Activated CD4-positive, alpha-beta T cell treated with anti-CD3 and anti-CD28 coated beads for 24 hours (primary cell): Measurements from ENCODE around the gene AIFM1.
A peak's percentile ranks its signal among the peaks of the same experiment; 100 is the strongest.

Experiments used
- DNase-seq, 2 donors: peaks; one replicate each; pipeline ENCODE4 v3.0.0-alpha.2; 2020; ENCODE audit warnings: low read depth in 2 of 2

Gene AIFM1

DNA sequence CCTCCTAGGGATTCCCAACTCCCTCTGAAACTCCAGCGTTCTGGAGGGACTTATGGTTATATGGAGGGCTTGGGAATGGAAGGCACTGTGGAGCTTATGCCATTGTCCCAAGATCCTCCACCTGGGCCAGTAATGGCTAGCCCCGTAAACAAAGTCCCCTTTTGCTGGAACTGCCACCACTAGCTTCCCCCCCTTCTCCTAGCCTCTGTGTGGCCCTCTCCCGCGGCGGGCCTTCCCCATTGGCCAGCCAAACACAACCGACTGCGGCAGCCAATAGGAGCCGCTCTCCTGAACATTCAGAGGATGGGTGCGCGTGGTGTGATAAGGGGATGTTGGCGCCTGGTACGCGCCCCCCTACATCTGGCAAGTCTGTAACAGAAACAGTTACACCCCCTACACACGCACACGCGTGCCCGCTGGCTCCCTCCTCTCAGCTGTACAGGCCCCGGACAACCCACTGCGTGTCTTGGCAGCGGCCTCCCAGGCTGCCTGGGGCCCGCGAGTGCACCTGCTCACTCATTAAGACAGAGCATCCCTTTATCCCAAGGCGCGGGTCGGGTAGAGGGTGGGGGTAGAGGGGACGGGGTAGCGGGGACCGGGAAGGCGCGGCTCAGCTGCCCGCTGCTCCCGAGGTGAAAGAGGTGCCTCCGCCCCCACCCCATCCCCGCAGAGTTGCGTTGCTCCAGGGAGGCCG is 5.3 kb upstream of the AIFM1 start:
- DNase-seq: peak in 1 of 2 donors; percentile 46

DNA sequence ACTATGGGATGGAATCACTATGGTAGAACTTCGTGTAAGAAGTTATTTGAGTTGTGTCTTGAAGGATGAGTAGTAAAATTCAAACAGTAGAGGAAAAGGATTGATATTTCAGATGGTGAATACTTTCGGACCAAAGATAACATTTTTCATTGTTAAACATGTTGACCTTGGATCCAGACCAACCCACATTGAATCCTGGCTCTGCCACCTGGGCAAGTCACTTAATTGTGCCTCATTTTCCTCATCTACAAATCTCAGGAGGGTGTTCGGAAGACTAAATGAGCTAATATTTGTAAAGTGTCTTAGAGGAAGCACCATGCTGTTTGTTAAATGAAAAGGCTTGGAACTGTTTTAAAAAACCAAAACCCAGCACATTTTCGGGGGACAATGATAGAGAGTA is 1.4 kb upstream of the AIFM1 start:
- DNase-seq: no peak

DNA sequence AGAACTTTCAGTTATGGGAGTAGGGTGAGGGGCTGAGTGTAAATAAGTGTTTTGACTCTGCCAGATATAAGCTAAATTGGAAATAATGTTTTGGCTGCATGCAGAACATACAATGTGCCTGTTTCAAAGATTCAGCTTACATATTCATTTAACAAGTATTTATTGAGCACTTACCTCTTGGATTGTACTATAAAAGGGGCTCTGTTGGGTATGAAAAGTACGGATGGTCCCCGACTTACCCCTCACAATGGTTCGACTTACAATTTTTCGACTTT is 799 bp upstream of the AIFM1 start:
- no peak for DNase-seq

DNA sequence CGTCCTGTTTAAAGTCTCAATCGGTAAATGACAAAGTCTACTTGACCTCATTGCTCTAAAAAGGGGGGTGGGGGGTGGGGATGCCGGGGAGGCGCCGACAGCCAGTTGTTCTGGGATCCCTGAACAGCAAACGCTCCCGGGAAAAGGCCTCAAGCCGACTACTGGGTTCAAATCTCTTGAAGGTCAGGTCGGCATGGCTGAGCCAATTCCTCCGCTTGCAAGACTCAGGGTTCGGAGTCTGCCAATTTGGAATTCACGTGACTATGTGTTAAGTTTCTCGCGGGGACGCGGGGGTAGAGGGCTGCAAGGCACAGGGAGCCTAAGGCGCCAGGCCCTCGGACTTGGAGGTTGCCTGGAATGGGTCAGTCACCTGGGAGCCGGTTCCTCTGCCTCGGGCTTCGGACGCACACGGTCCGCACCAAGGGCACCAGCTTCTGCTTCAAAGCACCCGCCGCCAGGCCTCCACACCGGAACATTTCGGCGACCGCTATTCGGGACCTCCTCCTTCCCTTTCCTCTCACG is 399 bp downstream of the AIFM1 start:
- no peak for DNase-seq

DNA sequence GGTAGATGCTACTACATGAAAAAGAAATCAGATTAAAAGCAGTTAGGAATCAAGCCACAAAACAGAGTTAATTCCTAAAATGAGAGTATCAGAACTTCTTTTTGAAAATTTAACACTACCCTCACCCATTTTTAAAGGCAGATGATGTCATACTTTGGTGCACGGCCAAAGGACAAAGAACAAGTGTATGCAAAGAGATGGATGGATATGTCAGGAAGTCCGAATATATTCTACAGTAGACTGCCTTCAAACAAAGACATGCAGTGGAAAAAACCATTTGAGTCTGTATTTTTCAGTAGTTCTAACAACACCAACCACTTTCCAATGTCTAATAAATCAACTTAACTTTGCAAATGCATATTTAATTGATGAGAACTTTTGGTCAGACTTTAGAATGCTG is 2.2 kb downstream of the AIFM1 start:
- DNase-seq: no peak

DNA sequence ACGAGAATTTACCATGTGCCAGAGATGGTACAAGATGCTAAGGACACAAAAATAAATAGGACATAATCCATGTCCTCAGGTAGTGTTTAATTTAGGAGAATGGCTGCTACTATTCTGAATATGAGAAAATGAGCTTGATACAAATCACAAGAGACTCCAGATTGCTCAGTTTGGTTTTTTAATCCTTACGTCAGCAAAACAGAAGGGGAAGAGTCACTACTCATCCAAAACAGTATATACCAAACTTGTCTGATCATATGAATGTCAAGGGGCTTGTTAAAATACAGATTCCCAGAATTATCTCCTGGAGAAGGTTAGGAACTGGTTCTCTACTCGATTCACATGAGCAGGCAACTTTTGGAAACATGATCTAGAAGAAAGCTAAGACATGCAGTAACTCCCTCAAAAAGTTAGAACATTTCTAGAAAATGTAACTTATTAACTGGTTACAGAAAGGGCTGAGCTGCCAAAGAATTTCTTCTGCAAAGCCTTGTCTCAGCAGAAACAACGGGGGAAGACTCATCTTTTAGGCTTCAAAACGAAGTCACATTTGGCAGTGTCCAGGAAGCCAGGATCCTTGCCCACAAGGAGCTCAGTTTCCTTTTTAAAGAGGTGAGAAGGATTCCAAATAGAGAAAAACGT is 3.4 kb downstream of the AIFM1 start:
- no peak for DNase-seq

DNA sequence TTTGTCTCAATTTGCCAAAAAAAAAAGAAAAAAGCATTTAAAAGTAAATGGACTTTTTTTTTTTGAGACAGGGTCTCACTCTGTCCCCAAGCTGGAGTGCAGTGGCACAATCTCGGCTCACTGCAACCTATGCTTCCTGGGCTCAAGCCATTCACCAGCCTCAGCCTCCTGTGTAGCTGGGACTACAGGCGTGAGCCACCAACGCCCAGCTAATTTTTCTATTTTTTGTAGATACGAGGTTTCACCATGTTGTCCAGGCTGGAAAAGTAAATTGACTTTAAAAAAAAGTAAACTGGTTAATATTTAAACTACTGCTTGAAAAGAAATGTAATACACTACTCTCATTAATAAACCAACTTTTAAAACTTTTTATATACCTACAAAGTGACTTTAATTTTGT is 5.9 kb downstream of the AIFM1 start:
- no peak for DNase-seq

DNA sequence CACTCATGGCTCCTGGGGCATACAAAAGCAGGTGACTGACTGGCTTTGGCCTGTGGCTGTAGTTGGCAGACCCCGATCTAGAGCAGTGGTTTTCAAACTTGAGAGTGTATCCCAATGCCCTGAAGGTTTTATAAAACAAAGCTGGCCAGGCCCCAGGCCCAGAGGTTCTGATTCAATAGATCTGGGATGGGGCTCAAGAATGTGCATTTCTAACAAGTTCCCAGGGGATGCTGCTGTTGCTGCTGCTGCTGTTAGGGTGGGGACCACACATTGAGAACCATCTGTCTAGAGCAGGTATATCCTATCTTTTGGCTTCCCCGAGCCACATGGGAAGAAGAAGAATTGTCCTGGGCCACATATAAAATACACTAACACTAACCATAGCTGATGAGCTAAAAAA is 7.3 kb downstream of the AIFM1 start:
- DNase-seq: no peak

DNA sequence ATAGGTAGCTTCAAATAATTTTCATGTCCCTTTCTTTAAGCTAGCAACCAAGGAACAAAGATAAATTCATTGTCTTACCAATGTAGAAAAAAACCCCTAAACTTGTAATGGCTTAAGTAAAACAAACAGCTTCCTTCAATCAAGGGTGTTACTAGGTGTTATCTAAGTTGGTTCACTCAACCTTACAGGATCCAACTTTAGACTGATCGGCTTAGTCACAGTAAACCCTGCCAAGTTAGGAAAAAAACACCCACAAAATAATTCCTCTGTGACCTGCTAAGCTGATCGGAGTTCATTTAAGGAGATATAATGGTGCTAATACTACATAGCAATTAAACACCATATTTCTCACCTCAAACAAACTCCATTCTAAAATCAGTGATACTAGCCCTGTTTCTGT is 10.1 kb downstream of the AIFM1 start:
- no peak for DNase-seq

DNA sequence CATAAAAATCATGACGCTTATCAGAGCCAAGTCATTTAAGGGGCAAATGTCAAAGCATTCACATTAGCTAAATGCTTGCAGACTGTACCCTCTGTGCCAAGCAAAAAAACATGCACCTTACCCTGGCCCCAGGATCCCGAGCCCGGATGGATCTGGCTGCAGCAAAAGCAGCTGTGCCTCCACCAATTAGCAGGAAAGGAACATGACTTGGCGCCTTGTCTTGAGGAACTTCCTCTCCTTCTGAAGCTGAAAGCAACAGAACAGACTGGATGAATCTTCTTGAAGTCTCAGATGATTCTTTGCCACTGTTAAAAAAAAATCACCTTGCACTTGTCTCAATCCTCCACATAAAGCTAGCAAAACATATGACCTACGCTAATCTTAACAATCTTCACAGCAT is 18.0 kb downstream of the AIFM1 start:
- DNase-seq: no peak

DNA sequence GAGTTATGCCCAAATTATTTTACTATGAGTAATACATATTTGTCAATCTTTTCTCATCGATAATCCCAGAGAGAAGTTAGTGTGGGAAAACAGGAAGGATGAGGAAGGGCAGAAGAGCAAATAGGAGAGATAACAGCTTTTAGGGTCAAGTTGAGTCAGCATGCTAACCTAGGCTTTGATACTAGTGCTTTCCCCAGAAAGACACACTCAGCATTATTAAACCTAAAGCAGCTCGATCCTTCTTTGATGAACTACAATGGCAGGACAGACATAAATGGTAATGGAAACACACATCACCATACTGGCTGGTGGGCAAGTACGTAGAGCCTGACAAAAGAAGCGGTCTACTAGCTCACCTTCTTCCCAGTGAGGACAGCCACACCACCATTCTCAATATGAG is 20.5 kb downstream of the AIFM1 start:
- DNase-seq: no peak

DNA sequence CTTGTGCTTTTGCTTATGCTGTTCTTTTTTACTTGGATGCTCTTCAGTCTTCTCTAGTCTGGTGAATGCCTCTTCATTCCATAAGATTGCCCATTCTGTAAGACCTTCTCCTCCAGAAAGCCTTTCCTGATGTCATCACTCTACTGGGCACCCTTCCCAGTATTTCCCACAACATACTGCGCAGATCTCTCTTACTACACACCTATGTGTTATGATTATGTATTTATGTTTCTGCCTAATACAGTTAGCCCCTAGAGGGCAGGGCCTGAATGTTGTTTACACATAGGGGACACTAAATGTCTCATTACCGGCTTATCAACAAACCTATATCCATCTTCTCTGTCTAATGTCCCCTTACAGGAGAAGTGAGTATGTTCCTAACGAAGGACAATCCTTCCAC is 21.1 kb downstream of the AIFM1 start:
- DNase-seq: no peak

DNA sequence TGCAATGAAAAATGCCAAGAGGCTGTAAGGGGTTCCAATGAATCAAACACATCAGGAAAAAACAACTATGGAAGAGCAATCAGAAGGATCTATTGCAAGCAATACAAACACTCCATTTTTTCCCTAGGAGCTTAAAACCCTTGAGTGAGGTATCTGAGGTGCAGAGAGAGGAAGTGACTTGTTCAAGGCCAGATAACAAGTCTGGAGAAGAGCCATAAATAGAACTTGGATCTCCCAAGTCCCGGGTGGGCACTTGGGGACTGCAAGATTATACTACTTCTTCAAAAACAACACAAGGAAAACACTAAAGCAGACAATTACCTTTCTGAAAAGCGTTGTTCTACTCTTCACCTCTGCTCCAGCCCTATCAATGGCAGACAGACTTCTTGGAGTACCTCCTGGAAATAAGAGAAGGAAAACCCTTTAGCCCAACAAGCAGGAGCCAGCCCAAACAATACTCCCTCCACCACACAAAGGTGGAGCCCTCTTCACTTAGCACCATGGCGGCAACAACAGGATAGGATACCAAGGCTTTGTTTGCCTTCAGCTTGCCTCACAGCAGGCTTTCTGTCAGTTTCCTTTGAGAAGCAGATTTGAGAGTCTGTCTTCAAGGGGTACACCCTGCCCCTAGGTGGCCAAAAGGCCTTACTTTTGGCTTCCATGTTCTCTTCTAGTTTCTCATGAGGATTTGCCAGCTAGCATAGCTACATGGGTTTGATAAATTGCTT is 26.0 kb downstream of the AIFM1 start:
- no peak for DNase-seq

DNA sequence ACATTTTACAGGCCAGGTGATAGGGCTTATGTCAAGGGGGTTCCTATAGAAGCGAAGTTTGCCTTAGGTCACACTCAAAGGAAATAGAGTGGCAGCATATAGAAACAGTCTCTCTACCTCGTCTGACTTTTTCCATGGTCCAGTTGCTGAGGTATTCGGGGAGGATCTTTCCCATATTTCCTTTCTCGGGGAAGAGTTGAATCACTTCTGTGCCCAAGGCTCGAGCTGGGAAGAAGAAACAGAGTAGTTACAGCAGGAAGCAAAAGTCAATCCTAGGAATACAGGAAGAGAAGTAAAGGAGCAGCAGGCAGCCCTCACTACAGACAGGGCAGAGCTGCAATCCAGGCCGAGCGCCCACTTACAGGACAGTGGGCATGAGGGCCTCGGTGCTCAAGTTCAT is 28.7 kb downstream of the AIFM1 start:
- no peak for DNase-seq

DNA sequence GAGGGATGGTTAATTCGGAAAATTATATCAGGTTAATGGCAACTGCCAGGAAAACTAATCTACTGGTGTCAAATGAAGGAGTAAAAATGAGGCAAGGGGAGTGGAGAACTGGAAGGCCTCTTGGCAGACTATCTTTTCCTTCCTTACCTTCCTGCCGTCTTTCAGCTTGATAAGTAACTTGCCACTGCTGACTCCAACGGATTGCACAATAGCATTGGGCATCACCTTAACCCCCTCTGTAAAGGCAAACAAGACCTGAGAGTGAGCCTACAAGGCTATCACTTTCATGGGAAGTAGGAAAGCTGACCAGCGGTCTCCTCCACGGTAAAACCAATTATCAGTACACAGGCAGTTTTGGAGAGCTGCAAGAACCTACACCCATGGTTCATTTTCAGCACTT is 29.1 kb downstream of the AIFM1 start:
- no peak for DNase-seq

DNA sequence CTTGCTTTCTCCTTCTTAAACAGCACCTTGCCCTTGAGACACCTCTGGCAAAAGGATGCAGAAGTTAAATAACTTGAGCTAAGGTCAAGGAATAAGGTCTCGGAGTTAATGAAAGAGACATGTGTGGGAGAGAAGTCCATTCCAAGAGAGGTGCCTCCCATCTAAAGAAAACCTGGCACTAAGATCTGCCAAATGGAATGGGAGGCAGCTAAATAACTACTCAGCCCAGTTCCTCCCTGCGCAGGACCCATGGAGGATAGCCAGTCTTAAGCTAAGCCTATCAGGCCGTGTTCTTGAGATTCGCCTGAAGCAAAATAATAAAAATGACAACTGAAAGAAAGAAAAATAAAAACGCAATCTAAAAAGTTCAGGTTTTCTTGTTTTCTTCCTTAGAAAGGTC is 34.7 kb downstream of the AIFM1 start:
- no peak for DNase-seq

DNA sequence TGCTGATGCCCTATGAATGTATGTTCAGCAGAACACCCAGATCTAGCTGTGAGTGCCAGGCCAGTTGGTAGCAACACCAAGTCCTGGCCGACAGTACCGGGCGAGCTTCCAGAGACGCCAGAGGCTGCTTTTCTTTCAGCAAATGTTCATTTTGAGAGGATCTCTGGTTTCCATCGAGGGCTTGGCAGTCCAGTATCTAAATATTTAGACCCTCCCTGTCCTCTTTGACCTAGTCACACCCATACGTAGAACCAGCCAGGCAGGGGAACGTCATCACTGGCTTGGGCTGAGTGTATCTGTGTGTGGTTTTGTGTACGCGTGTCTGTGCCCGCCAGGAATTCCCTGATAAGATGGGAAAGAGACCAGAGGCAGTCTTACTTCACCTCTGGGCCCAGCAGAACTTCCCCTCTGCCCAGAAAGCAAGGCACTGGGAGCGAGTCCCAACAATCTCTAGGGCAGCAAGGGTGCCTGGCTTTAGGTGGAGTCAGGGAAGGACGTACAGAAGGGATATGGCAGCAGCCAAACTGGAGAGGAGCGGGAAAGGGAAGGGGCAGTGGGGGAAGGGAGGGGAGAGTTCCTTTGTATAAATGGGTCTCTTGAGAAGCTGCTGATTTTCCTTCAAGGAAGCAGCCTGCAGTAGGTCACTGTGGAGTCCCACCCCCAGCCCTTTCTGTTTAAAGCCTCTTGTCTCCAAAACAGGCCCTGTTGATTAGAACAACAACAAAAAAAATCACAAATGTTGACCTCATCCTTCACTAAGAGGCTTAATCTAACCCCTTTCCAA is 40.4 kb downstream of the AIFM1 start:
- no peak for DNase-seq

DNA sequence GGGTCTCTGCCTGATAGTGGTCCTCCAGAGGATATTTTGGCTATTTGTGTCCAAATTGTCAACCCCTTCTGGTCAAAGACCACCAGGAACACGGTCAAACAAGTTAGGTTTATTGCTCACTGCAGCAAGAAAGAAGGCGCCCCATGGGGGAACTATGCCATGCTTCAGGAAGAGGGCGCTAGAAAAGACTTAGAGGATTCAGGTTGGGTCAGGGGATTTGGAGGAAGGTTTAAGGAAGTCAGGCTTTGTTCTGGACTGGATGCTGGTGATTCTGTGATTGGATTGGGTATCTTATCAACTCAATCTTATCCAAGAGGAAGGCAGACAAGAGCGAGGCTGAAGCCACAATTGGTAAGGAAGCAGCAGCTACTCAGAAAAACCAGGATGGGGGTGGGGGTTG is 41.1 kb downstream of the AIFM1 start:
- no peak for DNase-seq

DNA sequence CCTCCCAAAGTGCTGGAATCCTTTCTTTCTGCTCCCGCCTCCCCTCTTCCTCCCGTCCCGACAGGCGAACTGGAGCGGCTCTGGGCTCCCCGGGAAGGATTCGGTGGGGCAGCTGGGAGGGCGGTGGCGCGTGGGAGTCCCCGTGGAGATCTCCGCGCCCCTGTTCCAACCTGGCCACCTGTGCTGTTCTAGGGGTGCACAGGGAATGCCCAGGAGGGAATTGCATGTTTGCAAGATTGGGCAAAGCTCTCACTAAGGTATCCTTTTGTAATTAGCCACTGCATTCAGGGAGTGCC is 44.2 kb downstream of the AIFM1 start:
- no peak for DNase-seq

DNA sequence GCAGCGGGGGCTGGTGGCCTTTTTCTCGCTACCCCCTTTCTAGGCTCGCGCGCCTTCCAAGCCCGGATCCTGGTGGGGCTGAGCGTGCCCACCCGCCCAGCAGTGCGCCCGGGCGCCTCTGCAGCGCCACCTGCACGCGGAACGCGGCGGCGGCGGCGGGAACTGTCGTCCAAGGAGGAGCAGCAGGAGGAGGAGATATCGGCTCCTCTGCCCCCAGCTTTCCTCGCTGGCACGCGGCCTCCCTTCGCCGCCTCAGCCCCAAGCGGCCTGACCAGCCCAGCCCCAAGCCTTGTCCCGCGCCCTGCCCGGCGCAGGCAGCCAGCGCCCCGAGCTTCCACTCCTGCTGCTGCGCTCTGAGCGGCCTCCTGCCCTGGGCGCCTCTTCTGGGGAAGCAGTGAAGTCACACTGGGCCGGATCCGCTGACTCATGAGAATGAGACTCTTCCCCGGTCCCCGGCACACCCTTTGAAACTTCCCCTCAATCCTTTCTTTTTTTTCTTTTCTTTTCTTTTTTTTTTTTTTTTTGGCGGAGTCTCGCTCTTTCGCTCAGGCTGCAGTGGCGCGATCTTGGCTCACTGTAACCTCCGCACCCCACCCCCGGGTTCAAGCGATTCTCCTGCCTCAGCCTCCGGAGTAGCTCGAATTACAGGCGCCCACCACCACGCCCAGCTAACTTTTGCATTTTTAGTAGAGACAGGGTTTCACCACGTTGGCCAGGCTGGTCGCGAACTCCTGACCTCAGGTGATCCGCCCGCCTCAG is 44.7 kb downstream of the AIFM1 start:
- DNase-seq: peak; percentile 43 to 47

DNA sequence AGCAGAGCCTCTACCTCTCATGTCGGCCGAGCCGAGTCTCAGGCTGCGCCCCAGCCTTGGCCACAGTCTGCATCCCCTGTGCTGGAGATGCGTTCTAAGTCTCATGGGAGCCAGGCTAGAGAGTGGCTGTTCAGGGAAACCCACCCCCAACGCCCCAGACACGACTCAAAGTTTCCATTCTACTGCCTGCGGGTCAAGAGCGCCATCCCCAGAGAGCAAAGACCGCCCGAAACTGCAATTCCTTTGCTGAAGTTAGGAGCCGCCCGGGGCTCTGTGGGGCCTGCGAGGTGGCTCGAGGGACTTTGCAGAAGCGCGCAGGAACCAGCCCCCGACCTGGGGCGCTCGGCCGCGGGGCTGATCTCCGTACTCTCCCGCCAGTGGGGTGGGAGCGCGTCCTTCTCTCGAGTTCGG is 45.3 kb downstream of the AIFM1 start:
- no peak for DNase-seq

DNA sequence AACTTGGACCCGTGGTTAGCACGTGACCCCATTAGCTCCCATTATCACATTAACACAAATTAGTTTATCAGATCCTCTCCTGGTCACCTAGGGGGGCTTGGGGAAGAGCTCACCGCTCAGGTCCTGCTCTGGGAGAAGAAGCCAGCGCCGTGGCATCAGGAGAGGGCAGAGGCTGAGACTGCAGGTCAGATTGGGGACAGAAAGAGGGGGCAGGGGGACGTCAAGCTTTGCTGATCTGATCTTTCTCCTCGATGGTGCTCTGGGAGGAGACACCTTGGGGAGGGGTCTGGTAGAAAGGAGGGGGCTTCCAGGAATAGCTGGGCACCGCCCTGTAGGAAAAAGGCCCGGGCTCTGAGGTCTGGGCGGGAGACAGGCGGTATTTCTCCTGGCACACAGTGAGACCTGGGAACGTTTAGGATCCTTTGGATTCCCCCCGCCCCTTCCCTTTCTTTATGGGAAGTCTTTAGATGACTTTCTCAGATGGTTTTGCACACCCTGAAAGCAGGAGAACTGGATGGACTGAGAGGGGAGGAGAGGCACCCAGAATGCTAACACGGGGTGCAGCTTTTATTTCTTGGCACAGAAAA is 46.2 kb downstream of the AIFM1 start:
- DNase-seq: no peak
